Subcutaneous adipose tissue (tissue), 4 donors: Measurements from ENCODE around the gene REEP3. TPM values are rescaled to one million over a fixed set of nuclear protein-coding genes. Genes with fewer than 3 reads are reported as not detected.

Source experiments
- total RNA-seq, 4 donors: library from RNA; depleted of rRNA; stranded (reverse); fragments of >200 nt; gene quantifications; one replicate each; pipeline ENCODE4 v1.1.0, GENCODE V29; 2016
- TF ChIP-seq, protein P1 (sequence below): fragments of 450-650 bp; IDR thresholded peaks from one replicate; pipeline ENCODE4 v1.5.1; 2016; ENCODE audit warnings: low read depth, mild to moderate bottlenecking, control low read depth, antibody characterized with exemption, moderate library complexity

Gene REEP3
- total RNA-seq, 4 donors from 2014 or later, result 55.9 to 116 (median 61.4) TPM

- TF ChIP-seq, protein P1, sequence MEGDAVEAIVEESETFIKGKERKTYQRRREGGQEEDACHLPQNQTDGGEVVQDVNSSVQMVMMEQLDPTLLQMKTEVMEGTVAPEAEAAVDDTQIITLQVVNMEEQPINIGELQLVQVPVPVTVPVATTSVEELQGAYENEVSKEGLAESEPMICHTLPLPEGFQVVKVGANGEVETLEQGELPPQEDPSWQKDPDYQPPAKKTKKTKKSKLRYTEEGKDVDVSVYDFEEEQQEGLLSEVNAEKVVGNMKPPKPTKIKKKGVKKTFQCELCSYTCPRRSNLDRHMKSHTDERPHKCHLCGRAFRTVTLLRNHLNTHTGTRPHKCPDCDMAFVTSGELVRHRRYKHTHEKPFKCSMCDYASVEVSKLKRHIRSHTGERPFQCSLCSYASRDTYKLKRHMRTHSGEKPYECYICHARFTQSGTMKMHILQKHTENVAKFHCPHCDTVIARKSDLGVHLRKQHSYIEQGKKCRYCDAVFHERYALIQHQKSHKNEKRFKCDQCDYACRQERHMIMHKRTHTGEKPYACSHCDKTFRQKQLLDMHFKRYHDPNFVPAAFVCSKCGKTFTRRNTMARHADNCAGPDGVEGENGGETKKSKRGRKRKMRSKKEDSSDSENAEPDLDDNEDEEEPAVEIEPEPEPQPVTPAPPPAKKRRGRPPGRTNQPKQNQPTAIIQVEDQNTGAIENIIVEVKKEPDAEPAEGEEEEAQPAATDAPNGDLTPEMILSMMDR, result no peak
These were observed 136.6 kb downstream of the REEP3 start for GRCh38 chr10:63657761-63658160.

DNA sequence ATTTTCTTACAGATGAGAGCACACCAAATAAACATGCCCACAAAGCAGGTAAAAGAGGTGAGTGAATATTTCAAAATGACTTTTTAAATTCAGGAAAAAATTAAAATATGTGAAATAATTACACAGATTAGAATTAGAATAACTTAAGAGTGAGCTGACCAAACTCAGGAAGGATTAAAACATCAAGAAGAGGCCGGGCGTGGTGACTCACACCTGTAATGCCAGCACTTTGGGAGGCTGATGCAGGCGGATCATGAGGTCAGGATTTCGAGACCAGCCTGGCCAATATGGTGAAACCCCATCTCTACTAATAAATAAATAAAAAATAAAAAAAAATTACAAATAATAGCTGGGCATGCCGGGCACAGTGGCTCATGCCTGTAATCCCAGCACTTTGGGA is 140.1 kb downstream of the REEP3 start:
- TF ChIP-seq, protein P1, result no peak

DNA sequence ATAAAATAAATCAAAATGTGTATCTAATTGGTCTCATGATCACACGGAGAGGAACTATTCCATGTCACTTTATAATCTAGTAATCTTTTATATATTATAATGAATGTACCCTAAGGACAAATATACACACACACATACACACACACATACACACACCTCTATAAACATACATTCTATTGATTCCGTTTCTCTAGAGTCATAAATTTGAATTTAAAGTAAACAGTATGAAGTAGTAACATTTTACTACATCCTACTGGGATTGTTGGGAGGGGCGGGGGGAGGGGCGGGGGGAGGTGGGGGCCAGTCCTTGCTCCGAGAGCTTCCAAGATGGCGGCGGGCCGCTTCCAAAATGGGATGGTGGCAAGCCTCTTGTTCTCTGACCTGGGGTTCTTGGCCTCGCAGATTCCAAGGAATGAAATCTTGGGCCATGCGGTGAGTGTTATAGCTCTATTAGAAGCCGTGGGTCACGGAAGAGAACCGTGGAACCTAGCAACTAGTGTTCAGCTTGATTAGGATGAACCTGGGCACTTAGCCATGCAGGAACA is 143.2 kb downstream of the REEP3 start:
- TF ChIP-seq, protein P1, result no peak

GRCh38 chr10:63665670-63666134 is 144.5 kb downstream of the REEP3 start:
- TF ChIP-seq, protein P1, result no peak

- TF ChIP-seq, protein P1, result no peak
These were observed 145.7 kb downstream of the REEP3 start for GRCh38 chr10:63666836-63667383.

GRCh38 chr10:63667596-63668480 is 146.6 kb downstream of the REEP3 start:
- TF ChIP-seq, protein P1, result no peak

- TF ChIP-seq, protein P1, result no peak
These were observed 149.2 kb downstream of the REEP3 start for GRCh38 chr10:63670291-63670898.
